Endothelial cell (in vitro differentiated cells): ENCODE measurements around the gene CFAP73. TPM values are rescaled to one million over a fixed set of nuclear protein-coding genes. Genes with fewer than 3 reads are reported as not detected.

Experiments
- DNase-seq: peaks from one replicate; pipeline ENCODE4 v3.0.0; 2021; ENCODE audit warnings: low spot score
- H3K27ac Mint-ChIP-seq: one replicate; pipeline ENCODE4 v1.8.0; 2021; ENCODE audit warnings: mixed read lengths, inconsistent platforms; ENCODE audit not compliant: unreplicated experiment
- H3K27me3 Mint-ChIP-seq: one replicate; pipeline ENCODE4 v1.8.0; 2021; ENCODE audit warnings: mild to moderate bottlenecking, moderate library complexity, mixed read lengths, inconsistent platforms; ENCODE audit not compliant: unreplicated experiment
- H3K36me3 Mint-ChIP-seq: one replicate; pipeline ENCODE4 v1.8.0; 2021; ENCODE audit warnings: mild to moderate bottlenecking, low read depth, mixed read lengths, inconsistent platforms; ENCODE audit not compliant: unreplicated experiment
- H3K4me1 Mint-ChIP-seq: one replicate; pipeline ENCODE4 v1.8.0; 2021; ENCODE audit warnings: mild to moderate bottlenecking, mixed read lengths, inconsistent platforms; ENCODE audit not compliant: unreplicated experiment
- H3K4me3 Mint-ChIP-seq: one replicate; pipeline ENCODE4 v1.8.0; 2021; ENCODE audit warnings: mild to moderate bottlenecking, mixed read lengths, inconsistent platforms; ENCODE audit not compliant: unreplicated experiment
- H3K9me3 Mint-ChIP-seq: one replicate; pipeline ENCODE4 v1.8.0; 2021; ENCODE audit warnings: mixed read lengths, inconsistent platforms; ENCODE audit not compliant: unreplicated experiment
- total RNA-seq: library from RNA; stranded (reverse); fragmentation: NEBNext Ultra II Directional; extraction: Animal tissue kit (Norgen Biotek cat#: 25700); gene quantifications from one replicate; pipeline ENCODE4 v1.2.1, GENCODE V29; 2021; ENCODE audit not compliant: unreplicated experiment
- TF ChIP-seq, protein P1 (sequence below): fragments of 200-600 bp; sonication (generic); IDR thresholded peaks from one replicate; pipeline ENCODE4 v1.5.0; 2021; ENCODE audit warnings: antibody characterized with exemption; ENCODE audit not compliant: unreplicated experiment

Gene CFAP73
- total RNA-seq, 1 donor from 2014 or later: not detected

DNA sequence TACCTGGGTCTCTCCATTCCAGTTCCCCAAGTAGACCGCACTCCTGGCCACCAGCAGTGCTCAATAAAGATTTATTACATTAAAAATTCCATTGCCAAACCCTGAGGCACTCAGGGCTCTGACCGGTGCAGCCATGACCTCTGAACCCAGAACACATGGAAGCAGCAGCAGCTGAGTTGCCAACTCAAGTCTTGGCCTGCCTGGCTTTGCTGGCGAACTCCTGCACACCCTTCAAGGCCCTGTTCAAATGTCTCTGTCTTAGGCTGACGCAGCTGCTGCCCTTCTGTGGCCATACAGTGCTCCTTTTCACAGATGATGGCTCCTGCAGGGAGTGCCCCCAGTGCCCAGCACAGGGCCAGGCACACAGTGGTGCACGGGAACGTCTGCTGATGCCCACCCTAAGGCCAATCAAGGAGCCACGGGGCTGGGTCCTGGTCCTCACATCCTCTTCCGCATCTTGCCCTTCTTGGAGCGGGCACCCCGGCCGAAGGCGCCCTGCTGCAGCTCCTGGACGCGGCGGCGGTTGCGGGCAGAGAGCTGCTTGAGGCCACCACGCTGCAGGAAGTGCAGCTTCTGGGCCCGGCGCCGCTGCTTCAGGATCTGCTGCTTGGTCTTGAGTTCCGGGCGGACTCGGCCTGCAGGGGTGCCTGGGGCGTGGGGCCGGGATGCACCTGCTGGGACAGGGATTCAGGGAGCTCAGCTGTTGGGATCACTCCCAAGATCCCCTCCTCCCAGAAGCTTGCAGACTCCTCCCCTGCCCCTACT, 9.1 kb downstream of the CFAP73 start:
- H3K4me3 Mint-ChIP-seq: no peak overlapping the region
- TF ChIP-seq, protein P1, sequence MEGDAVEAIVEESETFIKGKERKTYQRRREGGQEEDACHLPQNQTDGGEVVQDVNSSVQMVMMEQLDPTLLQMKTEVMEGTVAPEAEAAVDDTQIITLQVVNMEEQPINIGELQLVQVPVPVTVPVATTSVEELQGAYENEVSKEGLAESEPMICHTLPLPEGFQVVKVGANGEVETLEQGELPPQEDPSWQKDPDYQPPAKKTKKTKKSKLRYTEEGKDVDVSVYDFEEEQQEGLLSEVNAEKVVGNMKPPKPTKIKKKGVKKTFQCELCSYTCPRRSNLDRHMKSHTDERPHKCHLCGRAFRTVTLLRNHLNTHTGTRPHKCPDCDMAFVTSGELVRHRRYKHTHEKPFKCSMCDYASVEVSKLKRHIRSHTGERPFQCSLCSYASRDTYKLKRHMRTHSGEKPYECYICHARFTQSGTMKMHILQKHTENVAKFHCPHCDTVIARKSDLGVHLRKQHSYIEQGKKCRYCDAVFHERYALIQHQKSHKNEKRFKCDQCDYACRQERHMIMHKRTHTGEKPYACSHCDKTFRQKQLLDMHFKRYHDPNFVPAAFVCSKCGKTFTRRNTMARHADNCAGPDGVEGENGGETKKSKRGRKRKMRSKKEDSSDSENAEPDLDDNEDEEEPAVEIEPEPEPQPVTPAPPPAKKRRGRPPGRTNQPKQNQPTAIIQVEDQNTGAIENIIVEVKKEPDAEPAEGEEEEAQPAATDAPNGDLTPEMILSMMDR: no peak
- H3K27ac Mint-ChIP-seq: no peak overlapping the region
- no peaks in the 10 kb centered on the region for H3K9me3 Mint-ChIP-seq
- H3K27me3 Mint-ChIP-seq: peaks cover 6% of the 10 kb centered on the region
- no peaks in the 10 kb centered on the region for H3K4me1 Mint-ChIP-seq
- peaks cover 19% of the 10 kb centered on the region for H3K36me3 Mint-ChIP-seq
- DNase-seq: no peak

DNA sequence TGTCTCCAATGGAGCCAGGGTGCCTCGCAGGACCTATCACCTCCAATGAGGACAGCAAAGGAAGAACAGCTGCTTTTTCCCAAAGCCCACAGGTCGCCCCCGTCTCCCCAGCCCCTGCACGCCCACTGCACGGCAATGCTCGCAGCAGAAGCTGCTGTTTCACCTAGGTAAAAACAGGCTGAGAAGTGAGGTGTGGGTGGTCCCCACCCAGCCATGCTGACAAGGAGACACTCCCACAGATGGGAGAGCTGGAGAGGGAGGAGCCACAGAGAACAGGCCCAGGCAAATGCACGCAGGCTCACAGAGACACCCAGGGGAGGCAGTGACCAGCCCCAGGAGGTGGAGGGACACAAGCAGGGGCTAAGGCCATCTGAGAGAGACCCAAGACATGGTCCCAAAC, 10.4 kb downstream of the CFAP73 start:
- no peak for DNase-seq
- Mint-ChIP-seq H3K4me1 (no peaks in the 10 kb centered on the region), H3K27me3 (peaks cover 3% of the 10 kb centered on the region), H3K27ac (no peak overlapping the region), H3K4me3 (no peak overlapping the region), H3K9me3 (no peaks in the 10 kb centered on the region), H3K36me3 (peaks cover 19% of the 10 kb centered on the region)
- TF ChIP-seq, protein P1: no peak

DNA sequence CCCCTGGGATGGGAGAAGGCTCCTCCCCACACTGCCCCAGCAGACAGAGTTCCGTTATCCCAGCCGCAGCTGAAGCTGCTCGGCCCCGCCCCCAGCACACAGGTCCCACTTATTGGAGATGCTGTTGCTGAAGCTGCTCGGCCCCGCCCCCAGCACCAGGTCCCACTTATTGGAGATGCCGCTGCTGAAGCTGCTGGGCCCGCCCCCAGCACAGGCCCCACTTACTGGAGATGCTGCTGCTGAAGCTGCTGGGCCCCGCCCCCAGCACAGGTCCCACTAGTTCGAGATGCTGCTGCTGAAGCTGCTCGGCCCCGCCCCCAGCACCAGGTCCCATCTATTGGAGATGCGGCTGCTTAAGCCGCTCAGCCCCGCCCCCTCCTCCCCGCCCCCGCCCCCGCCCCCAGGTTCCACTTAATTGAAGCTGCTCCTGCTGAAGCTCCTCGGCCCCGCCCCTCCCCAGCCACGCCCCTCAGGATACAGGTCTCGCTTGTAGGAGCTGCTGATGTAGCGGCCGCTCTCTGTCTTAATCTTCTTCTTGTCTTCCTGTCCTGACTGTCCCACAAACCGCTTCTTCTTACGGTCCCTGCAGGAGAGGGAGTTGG, 12.0 kb downstream of the CFAP73 start:
- Mint-ChIP-seq H3K4me3 (peak overlapping the region; percentile 2), H3K27ac (no peak overlapping the region), H3K36me3 (peaks cover 22% of the 10 kb centered on the region), H3K27me3 (peaks cover 4% of the 10 kb centered on the region), H3K4me1 (no peaks in the 10 kb centered on the region), H3K9me3 (no peaks in the 10 kb centered on the region)
- TF ChIP-seq, protein P1: no peak
- peak; percentile 58 for DNase-seq

DNA sequence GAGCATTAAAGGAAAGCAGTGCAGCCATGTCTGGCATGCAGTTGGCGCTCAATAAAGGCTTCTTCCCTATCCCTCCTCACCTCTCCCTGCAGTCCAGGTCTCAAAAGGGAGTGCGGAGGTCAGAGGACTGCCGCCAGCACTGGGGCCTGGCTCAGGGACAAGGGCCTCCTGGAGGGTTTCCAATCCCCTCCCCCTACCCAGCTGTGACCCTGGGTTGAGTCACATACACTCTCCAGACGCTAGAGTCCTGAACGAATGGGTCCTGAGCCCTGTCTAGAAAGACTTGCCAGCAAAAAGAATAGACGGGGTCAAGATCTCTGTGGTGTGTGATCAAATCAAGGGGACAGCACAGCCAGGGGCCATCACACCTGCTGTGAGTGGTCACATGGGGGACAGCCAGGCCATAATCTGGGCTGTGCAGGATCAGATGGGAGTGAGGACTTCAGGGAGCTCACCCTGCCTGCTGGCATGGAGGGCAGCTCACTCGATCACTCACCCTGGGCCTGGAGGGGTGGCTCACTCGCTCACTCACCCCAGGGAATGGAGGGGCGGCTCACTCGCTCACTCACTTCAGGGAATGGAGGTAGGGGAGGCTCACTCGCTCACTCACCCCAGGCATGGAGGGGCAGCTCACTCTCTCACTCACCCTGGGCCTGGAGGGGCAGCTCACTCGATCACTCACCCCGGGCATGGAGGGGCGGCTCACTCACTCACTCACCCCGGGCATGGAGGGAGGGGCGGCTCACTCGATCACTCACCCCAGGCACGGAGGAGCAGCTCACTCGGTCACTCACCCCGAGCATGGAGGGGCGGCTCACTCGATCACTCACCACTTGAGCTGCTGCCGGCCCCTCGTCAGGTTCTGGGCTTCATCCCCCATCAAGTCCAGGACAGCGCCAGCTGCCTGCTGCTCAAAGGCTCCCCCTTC, 12.8 kb downstream of the CFAP73 start:
- Mint-ChIP-seq H3K9me3 (no peaks in the 10 kb centered on the region), H3K36me3 (peaks cover 16% of the 10 kb centered on the region), H3K4me1 (no peaks in the 10 kb centered on the region), H3K4me3 (peak overlapping the region; percentile 59), H3K27ac (no peak overlapping the region), H3K27me3 (peaks cover 4% of the 10 kb centered on the region)
- TF ChIP-seq, protein P1: no peak
- DNase-seq: no peak
